ENCODE results near the gene ZBTB9.

GRCh38 chr6:33426590-33427511 lies 27.5 kb upstream of the ZBTB9 start:
- TF ChIP-seq CTCF (IDR thresholded peaks at IDR 0.05 in 8 of 11, conservative IDR thresholded peaks at IDR 0.05 in 3 of 11) (no peak), POLR2A (IDR thresholded peaks at IDR 0.05) (no peak)
